SIG-M5 treated with dmso at 0.1 percent for 504 hours (cell line): ENCODE measurements around the gene PTPRH.
"Not testable (repeated sequence)": the region's sequence is repeated elsewhere in the genome, so short reads cannot be mapped to it uniquely, and the experiment has no call there.

Experiments
- DNase-seq: peaks from one replicate; lab custom pipeline; 2025; ENCODE audit not compliant: unreplicated experiment; lab: John Stamatoyannopoulos, UW

PTPRH gene

DNA sequence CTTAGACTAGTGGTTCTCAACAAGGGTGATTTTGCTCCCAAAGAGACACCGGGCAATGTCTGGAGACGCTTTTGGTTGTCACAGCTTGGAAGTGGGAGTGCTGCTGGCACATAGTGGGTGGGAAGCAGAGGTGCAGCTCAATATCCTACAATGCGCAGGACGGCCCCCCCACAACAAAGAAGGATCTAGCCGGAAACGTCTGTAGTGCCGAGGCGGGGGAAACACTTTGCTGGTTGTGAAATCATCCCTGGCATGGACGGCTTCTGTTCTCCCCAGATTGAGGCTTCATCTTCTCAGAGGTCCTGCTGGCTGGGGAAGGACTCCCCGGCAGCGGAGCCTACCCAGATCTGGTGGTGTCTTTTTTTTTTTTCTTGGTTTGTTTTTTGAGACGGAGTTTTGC, 15.8 kb downstream of the PTPRH start:
- DNase-seq, result peak; percentile 42

DNA sequence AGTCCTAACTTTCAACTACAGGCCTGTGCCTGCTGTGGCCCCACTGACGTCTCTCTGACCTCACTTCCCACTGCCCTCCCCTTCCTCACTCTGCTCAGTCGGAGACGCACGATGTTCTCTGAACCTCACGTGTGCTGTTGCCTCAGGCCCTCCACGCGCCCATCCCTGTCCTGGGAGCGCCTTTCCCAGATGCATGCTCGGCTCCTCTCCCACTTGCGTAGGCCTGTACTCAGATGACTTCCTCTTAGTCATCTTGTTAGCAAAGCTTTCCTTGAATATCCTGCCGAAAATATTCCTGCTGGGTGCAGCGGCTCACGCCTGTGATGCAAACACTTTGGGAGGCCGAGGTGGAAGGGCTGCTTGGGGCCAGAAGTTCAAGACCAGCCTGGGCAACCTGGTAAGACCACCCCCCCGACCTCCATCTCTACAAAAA, 19.9 kb downstream of the PTPRH start:
- no peak for DNase-seq

DNA sequence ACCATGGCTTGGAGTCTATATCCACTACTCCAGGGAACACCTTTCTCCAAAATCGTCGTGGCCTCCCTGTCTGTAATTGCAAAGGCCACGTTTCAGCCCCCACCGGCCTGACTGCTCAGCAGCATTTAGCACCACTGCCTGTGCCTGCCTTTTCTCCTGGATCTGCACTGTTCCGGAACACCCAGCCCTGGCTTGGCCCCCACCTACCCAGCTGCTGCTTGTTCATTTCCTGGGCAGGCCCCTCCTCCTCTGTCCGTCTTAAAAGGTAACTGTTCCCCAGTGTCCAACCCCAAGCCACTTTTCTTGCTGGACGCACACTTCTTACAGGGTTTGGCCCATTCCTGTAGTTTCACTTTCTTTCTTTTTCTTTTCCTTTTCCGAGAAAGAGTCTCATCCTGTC, 20.7 kb downstream of the PTPRH start:
- no peak for DNase-seq

DNA sequence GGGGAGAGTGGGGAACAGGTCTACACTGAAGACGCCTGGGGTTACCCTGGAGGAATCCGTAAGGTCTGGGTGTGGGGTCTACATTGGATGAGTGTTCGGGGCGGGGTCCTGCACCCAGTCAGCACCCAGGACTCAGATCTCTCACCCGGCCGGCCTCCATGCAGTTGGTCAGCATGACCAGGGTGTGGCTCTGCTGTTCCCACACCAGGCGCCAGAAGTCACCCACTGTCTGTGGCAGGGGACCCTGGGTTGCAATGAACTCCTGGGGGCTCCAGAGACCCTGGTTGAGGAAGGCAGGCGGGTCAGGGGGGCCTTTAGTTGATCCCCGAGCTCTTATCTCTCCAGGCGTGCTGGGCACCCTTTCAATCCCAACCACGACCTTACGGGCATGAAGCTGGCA, 23.2 kb downstream of the PTPRH start:
- DNase-seq, result no peak

DNA sequence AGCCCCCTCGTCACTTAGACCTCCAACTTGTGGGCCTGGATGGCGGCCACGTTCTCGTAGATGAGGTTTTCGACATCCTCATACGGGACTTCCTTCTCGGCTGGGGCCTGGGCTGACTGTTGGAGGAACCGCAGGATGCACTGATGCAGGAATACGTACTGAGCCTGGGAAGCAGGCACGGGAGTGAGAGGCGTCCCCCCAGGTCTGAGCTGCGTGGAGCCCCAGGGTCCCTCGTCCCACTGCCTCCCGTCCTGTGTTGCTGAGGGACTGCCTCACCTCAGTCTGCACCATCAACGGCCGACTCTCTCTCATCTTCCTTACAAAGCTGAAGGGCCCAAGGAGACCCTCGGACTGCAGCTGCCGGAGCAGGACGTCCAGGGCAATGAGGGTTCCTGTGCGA, 27.6 kb downstream of the PTPRH start:
- DNase-seq, result no peak

DNA sequence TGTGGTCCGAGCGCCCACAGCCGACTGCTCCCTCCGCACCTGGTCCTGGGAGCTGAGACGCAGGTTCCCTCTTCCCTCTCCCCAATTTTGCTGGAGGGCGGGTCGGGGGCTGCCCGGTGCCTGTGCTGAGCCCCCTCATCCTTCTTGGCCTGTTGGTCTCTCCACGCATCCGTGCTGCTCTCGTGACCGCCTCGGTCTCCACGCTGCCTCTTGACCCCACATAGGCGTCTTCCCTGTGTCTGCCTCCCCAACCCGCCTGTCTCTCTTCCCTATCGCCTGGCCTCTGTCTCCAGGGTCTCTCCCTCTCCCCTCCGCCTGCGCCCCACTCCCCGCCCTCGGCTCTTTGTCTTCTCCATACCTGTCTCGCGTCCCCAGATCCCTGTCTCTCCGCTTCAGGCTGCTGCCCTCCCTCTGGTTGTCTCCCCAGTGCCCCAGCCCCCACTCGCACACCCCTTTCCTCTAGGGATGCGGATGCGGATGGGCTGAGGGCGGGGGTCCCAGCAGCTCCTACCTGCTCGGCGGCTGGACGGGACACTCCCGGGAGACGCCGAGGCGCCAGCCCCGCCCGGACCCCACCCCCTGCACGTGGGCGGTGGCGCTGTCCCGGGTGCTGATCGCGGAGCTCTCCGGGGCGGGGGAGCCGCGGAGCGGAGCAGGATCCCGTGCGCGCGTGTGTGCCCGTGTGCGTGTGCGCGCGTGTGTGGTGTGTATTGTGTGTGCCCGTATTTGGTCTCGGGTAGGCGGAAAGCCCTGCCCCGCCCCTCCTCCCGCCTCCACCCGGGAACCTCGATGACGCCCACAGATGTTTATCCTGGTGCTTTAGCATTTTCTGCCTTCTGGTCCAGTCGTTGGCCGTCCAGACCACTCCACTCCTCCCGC, 29.5 kb downstream of the PTPRH start, which contains the start of gene SYT5:
Gene SYT5, minus strand, starts transcription at position 684 of the 879 bp plus-strand sequence. CDS start 1,248 bp downstream, outside the sequence.
- no peak for DNase-seq

DNA sequence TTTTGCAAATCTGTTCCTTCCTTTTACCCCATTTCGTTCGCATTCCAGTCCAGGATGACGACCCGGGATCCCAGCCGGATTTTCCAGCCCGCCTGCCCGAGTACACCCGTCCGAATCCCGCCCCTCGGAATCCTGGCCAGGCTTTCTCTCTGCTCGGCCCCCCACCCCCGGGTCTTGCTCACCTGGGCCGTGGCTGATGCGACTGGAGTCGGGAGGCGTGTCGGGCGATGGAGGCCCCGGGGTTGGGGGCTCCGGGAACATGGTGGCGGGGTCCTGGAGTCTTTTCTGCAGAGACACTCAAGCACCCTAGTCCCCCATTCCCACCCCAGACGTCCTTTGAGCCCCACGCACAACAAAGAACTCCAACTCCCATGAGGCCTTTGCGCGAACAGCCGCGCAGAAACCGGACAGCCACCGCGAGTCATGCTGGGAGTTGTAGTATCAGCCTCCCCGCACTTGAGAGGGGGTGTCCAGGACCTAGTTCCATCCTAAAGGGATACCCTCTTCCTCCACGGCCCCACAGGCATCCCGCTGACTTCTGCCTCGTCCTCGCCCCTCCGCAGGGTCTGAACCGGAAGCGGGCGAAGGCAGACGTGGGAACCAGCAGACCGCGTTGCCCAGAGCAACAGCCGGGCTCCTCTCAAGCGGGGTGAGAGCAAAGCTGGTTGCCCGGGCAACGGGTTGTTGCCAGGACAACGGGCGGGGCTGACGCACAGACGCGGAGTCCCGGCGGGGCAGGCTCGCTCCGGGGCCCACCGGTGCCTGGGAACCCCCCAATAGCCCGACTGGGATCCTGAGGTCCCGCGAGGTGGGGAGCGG, 30.3 kb downstream of the PTPRH start:
- peak; percentile 42 for DNase-seq

DNA sequence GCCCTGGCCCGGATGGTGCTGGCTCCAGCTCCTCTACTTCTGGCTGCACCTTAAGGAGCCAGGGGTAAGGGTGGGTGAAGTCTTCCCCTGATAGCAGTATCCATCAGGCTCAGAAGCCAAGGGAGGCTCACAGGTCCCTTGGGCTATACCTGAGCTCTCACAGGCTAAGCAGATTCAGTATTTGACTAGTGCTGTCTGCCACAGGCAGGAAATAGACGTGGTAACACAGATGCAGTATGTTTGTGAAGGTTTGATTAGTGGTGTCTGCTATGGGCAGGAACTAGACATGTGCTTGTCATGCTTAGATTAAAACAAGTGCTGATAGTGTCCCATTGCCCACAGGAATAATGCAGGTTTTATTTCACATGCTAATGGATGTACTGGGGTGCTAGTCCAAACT, 33.2 kb downstream of the PTPRH start:
- no peak for DNase-seq

DNA sequence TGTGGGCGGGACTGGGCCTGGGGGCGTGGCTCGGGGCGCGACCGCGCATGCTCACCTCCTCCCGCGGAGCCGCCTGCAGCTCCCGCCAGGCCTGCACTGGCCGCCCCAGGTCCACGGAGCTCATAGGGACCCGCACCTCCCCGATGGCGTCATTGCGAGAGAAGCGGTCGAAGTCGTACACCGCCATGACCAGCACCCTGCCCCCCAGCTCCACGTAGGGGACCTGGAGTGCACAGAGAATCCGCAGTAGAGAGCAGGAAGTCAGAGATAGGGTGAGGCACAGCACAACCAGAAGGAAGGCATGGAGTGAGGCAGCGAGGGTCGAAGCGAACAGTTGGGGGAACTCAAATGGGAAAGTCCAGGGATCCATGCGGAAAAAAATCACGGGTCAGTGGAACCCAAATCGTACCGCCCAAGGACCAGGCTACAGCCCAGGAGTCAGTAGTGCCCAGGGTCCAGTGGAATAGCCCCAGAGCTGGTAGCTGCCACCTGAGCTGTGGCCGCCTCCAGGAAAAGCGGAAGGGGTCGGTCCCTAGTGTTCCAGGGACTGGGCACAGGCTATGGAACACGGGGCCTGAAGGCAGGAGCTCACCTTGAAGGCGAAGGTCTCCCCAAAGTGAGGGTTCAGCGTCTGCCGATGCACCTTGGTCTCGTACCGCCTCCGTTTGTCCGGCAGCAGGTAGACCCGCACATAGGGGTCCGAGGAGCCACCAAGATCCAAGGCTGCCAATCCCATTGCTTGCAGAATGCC, 34.0 kb downstream of the PTPRH start:
- DNase-seq, result no peak

DNA sequence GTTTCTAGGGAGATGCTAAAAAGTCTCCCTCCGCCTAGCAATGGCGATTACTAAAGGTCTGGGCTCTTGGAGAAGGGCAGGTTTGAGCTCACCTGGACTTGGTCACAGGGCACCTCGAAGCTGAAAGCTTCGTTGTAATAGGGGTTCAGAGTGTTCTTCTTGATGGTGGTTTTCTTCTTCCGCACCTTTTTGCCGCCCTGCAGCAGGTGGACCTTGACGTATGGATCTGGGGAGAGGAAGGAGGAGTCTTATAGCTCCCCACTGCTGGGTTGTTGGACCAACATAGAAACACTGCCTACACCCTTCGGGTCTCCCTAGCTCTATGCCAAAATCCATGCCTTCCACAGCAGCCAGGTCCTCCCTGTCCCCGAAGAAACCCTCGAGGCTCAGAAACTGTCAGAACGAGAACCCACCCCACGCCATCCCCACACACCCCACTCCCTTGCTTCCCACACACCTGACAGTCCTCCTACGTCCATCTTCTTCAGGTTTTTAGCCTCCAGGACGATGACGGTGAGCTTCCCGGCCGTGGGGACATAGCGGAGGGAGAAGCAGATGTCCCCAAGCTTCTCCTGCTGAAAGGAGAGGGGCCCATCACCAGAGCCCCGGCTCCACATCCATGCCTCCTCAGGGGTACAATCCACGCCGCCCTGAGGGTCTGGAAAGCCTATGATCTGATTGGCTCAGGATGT, 34.7 kb downstream of the PTPRH start:
- no peak for DNase-seq

DNA sequence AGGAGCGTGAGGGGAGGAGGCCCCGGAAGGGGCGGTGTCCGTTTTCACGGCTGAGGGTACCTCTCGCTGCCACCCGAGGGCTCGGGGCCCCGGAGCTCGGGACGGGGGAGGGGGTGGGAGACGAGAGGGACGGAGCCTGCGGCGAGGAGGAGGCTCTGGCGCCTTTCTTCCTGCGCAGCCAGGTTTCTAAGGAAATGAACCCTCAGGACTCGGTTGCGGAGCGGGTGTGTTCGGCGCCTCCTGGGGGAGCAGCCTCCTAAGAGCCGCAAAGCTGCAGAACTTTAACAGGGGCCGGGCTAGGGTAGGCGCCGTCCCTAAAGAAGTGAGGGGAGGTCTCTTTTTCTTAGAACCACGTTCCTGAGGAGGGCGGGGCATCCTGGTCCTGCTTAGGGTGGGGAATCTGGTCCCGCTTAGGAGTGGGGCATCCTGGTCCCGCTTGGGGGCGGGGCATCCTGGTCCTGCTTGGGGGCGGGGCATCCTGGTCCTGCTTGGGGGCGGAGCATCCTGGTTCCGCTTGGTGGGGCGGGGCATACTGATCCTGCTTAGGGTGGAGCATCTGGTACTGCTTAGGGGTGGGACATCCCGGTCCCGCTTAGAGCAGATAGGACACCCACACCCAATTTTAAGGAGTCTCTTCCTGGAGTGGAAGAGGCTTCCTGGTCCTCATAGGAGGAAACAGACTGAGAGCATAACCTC, 35.4 kb downstream of the PTPRH start:
- DNase-seq, result peak; percentile 34

DNA sequence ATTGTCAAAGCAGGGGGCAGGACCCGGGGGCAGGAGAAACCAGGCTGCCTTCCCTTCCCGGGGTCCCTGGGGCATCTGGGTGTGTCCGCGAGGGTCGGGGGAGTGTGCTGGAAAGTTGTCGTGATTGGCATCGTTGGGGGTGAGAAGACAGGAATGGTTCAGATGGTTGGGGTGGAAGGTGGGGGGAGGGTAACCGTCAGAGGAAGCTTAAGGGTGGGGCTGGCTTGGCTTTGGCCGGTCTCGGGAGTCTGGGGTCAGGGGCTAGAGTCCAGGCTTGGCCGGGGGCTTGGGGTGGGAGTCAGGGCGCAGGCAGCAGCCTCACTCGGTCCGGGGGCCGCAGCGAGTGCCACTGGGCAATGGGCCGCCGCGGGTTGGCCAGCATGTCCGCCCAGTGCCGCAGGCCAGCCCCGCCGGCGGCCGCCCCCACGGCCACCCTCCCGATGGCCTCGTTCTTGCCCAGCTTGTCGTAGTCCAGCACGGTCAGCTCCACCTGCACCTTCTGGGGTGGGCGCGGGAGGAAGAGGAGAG, 36.1 kb downstream of the PTPRH start:
- DNase-seq, result no peak

DNA sequence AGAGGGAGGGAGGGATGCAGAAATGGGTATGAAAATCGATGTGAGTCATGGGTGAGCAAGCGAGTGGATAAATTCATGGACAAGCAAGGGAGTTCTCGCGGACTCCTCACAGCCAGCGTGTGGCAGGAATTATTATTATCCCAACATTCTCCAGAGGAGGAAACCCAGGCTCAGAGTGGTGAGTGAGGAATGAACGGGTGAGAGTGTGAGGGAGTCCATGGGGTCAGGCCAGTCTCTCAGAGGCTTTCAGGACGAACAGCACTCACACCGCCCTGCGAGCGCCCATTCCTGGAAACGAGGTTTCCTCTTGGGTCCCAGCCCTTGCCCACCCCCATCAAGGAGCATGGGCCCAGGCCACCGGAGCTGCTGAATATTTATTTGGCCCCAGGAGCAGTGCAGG, 36.6 kb downstream of the PTPRH start:
- DNase-seq, result no peak

DNA sequence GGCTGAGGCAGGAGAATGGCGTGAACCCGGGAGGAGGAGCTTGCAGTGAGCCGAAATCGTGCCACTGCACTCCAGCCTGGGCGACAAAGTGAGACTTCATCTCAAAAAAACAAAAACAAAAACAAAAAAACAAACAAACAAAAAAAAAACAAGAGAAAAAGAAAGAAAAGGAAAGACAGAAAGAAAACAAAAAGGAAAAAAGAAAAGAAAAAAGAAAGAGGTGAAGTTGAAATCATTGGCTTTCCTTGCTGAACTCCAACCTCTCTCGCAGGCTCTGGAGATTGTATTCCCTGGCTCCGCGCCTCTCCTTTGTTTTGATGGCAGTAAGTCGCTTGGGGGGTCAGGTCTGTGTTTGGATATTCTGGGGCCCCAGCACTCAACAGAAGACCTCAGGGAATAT, 37.0 kb downstream of the PTPRH start:
- DNase-seq, result not testable (repeated sequence)

DNA sequence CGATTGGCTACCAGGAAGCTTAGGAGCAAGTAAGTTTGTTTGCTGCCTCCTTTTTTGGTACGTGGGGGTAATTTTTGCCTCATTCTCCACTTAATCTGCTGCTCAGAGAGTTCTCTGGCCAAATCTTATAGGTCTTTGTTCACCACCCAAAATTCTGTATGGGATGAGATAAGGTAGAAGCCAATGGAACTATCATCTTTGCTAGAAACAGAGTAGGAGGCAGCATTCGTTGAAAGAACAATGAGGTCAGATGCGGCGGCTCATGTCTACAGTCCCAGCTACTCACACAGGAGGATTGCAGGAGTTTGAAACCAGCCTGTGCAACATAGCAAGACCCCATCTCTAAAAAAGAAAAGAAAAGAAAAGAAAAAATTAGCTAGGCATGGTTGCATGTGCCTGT, 37.9 kb downstream of the PTPRH start:
- no peak for DNase-seq

DNA sequence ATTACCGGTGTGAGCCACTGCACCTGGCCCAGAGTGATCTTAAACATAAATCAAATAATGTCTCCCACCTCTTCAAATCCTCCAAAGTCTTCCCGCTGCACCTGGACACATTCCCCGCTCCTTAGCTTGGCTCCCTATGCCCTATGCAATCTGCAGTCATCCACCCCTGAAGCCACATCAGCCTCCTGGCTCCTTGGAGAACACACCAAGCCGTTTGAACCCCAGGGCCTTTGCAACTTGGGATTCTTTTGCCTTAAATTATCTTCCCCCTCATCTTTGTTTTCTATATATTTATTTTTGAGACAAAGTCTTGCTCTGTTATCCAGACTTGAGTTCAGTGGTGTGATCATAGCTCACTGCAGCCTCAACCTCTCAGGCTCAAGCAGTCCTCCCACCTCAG, 40.2 kb downstream of the PTPRH start:
- no peak for DNase-seq

DNA sequence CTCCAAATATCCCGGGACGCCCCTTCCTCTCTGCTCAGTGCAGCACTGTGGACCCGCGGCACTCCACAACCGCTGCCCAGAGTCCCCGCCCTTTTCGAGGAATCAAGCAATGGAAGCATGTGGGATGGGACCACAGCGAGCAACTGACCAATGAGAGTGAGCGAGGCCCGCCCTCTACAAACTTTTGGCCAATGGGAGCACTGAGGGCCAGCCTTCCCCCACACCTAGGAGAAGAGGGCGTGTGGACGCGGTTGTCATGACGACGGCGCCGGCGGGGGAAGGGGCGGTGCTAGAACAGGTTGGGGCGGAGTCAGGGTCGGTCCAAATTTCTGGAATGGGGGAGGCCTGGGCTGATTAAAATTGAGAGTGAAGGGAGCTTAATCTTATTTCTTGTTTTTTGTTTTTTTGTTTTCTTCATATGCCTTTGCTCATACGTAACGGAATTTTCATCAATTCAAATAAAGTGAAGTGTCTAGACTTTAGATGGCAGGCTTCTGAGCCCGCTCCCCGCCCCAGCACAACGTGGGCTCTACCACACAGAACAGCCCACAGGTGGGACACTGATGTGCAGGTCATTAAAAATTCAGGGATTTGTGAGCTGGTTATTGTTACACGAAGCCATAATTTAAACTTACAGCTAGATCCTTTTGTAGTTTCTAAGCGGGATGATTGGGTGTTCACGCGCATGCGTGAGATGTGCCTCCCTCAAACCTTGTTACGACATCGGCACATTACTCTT, 42.6 kb downstream of the PTPRH start, which contains the start of gene DNAAF3:
Gene DNAAF3, minus strand, starts transcription at position 84 of the 739 bp plus-strand sequence. CDS start 200 bp downstream, outside the sequence.
- peak; percentile 98 for DNase-seq

DNA sequence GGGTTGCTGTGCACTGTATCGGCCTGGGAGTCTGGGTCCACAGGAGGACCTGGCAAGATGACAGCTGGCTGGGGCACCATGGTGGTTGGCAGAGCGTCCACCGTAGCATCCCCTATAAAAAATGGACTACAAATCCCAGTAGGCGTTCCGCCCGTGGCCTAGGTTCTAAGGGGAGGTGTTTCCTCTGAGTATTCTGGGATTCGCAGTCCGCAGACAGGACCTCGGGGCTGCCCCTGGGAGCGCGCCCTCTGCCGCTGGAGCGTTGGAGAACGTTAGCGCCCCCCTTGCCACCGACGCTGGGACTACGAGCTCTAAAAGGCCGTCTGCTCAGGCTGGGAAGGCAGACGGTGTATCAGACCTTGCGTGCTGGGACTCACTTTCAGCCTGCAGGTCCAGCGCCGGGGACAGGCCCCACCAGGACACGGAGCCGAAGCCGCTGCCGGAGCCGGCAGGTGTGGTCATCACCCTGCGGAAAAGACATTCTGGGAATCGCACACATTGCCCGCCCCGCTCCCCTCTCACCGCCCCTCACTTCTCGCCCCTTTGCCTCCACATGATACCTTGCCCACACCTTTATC, 43.3 kb downstream of the PTPRH start:
- DNase-seq, result peak; percentile 91
